ENCODE results near the gene VCAN. TPM values are rescaled to one million over a fixed set of nuclear protein-coding genes. Genes with fewer than 3 reads are reported as not detected.

The VCAN gene
- total and polyA plus RNA-seq, 10 donors = 1.8 to 442 (median 72.2) TPM

- intact Hi-C loops (cut with DNase I; ENCODE audit: low total_unique reads) = loop anchor here (5.0 kb wide), 2 partner anchors 921 to 1206 kb away; no protein-coding TSS in a partner anchor
- Histone ChIP-seq H3K27ac (no peak overlapping the region), H3K4me3 (no peak overlapping the region), H3K27me3 (replicated peaks in 1 of 7) (peaks cover 0 to 6% (median 0%) of the 10 kb centered on the region in 7 donors), H3K36me3 (no peaks in the 10 kb centered on the region), H3K4me1 (no peaks in the 10 kb centered on the region), H3K9me3 (no peaks in the 10 kb centered on the region)
- 83 to 90% (median 88%) methylated on average over 5 of the region's 5 CpGs for WGBS, 5 donors
- no peak for TF ChIP-seq POLR2AphosphoS5 (IDR thresholded peaks at IDR 0.05)
- TF ChIP-seq CTCF (IDR thresholded peaks at IDR 0.05 in 8 of 11, conservative IDR thresholded peaks at IDR 0.05 in 3 of 11) = no peak
- TF ChIP-seq POLR2A (IDR thresholded peaks at IDR 0.05) = no peak
- DNase-seq = no peak
These were observed 91.4 kb downstream of the VCAN start for GRCh38 chr5:83562791-83563557.

- intact Hi-C loops (cut with DNase I; ENCODE audit: low total_unique reads) = loop anchor here (5.0 kb wide), 2 partner anchors 921 to 1206 kb away; no protein-coding TSS in a partner anchor
- DNase-seq = no peak
- no peak overlapping the region for H3K27ac ChIP-seq
- WGBS, 5 donors = 69 to 85% (median 73%) methylated on average over 7 of the region's 7 CpGs
- no peak overlapping the region for H3K4me3 ChIP-seq
- H3K27me3 ChIP-seq (replicated peaks in 1 of 7) = peaks cover 0 to 6% (median 0%) of the 10 kb centered on the region in 7 donors
- no peaks in the 10 kb centered on the region for H3K36me3 ChIP-seq
- no peaks in the 10 kb centered on the region for H3K4me1 ChIP-seq
- H3K9me3 ChIP-seq = no peaks in the 10 kb centered on the region
- TF ChIP-seq POLR2A (IDR thresholded peaks at IDR 0.05) = no peak
- no peak for TF ChIP-seq POLR2AphosphoS5 (IDR thresholded peaks at IDR 0.05)
- no peak for TF ChIP-seq CTCF (IDR thresholded peaks at IDR 0.05 in 8 of 11, conservative IDR thresholded peaks at IDR 0.05 in 3 of 11)
These were observed 92.1 kb downstream of the VCAN start for GRCh38 chr5:83563631-83564030.

- Histone ChIP-seq H3K27ac (no peak overlapping the region), H3K36me3 (no peaks in the 10 kb centered on the region), H3K4me1 (no peaks in the 10 kb centered on the region), H3K27me3 (replicated peaks in 1 of 7) (peaks cover 0 to 6% (median 0%) of the 10 kb centered on the region in 7 donors), H3K4me3 (no peak overlapping the region), H3K9me3 (no peaks in the 10 kb centered on the region)
- WGBS, 5 donors = 22 to 32% (median 24%) methylated on average over 5 of the region's 5 CpGs
- intact Hi-C loops (cut with DNase I; ENCODE audit: low total_unique reads) = loop anchor here (5.0 kb wide), 2 partner anchors 922 to 1207 kb away; no protein-coding TSS in a partner anchor
- peak in 10 of 11 experiments; percentile 18 to 66 (median 52) for TF ChIP-seq CTCF (IDR thresholded peaks at IDR 0.05 in 8 of 11, conservative IDR thresholded peaks at IDR 0.05 in 3 of 11)
- no peak for TF ChIP-seq POLR2AphosphoS5 (IDR thresholded peaks at IDR 0.05)
- no peak for TF ChIP-seq POLR2A (IDR thresholded peaks at IDR 0.05)
- DNase-seq = no peak
These were observed 92.7 kb downstream of the VCAN start for GRCh38 chr5:83564069-83564749.

- Histone ChIP-seq H3K36me3 (no peaks in the 10 kb centered on the region), H3K4me1 (no peaks in the 10 kb centered on the region), H3K27ac (no peak overlapping the region), H3K4me3 (no peak overlapping the region), H3K27me3 (replicated peaks in 1 of 7) (peaks cover 0 to 6% (median 0%) of the 10 kb centered on the region in 7 donors), H3K9me3 (no peaks in the 10 kb centered on the region)
- intact Hi-C loops (cut with DNase I; ENCODE audit: low total_unique reads) = no loop called here
- no peak for DNase-seq
- 70 to 82% (median 81%) methylated on average over 2 of the region's 2 CpGs for WGBS, 5 donors
- TF ChIP-seq POLR2AphosphoS5 (IDR thresholded peaks at IDR 0.05) = no peak
- no peak for TF ChIP-seq POLR2A (IDR thresholded peaks at IDR 0.05)
These were observed 96.2 kb downstream of the VCAN start for GRCh38 chr5:83567741-83568140.

Measured in spleen (tissue), 11 donors.